GM12875 (cell line): ENCODE data around the gene GJB1.

ENCODE experiments used
- H3K4me3 ChIP-seq: one replicate; pipeline ENCODE4 v1.5.1; 2011; ENCODE audit warnings: low read depth, low read length, control low read depth
- TF ChIP-seq, protein P1 (sequence below): IDR thresholded peaks from 2 replicates; pipeline ENCODE4 v1.5.1; 2011; ENCODE audit warnings: low read depth, mild to moderate bottlenecking, control low read depth, inconsistent platforms, low read length, moderate library complexity, borderline replicate concordance; ENCODE audit not compliant: insufficient read depth

GJB1 gene

DNA sequence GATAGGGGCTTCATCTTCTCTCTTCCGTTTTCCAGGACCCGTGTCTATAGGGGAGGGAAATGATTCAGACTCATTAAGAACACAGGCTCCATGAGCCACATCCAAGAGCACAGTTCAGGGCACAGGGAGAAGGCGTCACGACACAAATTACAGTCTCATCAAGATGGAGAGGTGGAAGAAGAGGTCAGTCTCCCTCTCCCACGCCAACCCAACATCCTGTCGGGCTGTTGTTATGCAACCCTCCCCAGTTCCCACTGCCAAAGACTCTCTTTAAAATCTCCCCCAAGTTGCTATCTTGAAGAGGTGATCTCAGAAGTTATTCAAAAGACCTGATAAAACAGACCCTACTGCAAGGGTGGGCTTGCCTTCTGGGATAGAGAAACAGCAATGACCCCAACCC lies 18.3 kb downstream of the GJB1 start:
- TF ChIP-seq, protein P1, sequence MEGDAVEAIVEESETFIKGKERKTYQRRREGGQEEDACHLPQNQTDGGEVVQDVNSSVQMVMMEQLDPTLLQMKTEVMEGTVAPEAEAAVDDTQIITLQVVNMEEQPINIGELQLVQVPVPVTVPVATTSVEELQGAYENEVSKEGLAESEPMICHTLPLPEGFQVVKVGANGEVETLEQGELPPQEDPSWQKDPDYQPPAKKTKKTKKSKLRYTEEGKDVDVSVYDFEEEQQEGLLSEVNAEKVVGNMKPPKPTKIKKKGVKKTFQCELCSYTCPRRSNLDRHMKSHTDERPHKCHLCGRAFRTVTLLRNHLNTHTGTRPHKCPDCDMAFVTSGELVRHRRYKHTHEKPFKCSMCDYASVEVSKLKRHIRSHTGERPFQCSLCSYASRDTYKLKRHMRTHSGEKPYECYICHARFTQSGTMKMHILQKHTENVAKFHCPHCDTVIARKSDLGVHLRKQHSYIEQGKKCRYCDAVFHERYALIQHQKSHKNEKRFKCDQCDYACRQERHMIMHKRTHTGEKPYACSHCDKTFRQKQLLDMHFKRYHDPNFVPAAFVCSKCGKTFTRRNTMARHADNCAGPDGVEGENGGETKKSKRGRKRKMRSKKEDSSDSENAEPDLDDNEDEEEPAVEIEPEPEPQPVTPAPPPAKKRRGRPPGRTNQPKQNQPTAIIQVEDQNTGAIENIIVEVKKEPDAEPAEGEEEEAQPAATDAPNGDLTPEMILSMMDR: no peak
- no peak overlapping the region for H3K4me3 ChIP-seq

DNA sequence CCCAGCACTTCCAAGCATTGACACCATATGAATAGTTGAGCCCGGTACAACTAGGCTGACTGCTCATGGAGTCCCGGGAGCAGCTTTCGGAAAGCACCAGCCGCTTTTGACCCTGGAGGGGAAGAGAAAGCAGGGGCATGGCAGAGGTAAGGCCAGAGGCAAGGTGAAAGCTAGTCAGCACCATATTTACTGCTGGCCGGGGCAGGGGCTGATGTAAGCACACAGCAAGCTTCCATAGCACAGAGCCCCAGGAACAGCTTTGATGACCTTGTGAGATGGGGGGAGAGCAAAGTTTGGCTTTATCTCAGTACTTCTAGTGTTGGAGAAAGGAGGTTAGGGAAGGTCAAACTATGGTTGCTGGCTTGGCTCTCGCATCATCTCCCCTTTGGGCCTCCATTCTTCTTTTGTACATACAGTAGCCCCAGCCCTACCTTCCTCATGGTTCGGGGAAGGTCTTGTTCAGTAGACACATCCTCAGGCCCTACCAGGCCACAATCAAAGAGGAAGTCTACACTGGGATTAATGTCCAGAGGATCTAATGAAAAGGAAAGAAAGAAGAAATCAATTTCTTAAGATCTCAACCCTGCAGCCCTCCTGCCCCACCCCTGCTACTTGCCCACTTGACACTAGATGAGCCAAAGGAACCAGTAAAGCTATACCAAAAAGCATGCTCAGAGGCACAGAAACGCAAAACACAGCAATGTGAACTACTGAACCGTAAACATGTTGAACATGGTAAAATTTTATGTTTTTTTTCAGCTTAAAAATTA lies 21.5 kb downstream of the GJB1 start:
- TF ChIP-seq, protein P1: no peak
- H3K4me3 ChIP-seq: no peak overlapping the region

DNA sequence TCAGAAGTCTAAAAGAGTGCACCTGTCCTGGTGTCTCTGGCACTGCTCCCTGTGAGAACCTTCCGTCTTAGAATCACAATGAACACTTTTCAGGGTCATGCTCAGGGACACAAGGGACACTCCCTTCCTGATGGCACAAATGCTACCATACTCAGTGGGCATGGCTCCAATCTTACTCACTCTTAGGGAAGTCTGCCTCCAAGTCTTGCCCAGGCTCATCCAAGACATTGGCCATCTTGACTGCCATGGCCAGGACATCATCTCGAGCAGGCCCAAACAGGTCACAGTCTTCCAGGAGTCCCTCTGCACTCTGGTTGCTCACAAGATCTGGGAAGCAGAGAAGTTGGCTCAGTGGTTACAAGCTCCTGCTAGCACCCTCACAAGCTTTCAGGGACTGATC lies 22.1 kb downstream of the GJB1 start:
- TF ChIP-seq, protein P1: no peak
- H3K4me3 ChIP-seq: no peak overlapping the region

DNA sequence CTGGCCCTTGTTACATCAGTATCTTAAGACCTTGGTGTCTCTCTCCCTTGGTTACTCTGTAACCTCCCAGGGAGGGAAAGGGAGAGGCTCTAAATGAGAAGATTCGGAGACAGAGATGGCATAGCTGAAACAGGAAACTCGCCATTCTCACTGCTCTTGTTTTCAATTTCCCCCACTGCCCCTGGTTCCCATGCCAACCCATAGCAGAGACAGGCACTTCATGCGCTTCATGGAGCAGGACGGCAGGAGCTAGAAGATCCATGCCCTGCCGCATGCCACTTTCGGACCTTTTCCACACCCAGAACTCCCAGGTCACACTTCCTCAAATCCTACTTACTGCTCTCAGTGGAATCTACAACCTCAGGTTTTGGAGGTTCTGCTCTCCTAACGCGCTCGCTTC lies 27.8 kb downstream of the GJB1 start:
- H3K4me3 ChIP-seq: no peak overlapping the region
- TF ChIP-seq, protein P1: no peak

DNA sequence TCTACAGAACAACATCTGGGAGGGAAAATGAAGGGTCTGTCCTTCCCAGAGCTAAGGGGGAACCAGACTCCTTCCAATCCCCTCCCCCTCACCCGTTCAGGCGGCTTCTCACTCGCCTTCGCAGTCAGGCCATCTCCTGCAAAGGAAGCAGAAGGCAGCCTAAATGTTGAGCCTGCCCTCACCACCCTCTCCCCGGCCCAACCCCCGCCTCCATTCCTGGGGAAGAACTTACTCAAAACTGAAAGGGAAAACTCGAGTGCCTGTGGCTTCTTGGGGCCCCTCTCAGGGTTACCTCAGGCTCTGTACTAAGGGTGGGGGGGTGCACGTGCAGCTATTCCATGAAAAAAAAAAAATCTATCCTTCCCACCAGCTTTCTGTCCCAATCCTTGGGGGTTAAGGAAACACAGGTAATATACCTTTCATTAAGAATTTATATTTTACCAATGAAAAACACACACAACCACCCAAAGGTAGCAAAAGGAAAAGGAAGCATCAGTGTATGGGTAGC lies 28.5 kb downstream of the GJB1 start:
- TF ChIP-seq, protein P1: no peak
- peak overlapping the region; percentile 10 for H3K4me3 ChIP-seq

DNA sequence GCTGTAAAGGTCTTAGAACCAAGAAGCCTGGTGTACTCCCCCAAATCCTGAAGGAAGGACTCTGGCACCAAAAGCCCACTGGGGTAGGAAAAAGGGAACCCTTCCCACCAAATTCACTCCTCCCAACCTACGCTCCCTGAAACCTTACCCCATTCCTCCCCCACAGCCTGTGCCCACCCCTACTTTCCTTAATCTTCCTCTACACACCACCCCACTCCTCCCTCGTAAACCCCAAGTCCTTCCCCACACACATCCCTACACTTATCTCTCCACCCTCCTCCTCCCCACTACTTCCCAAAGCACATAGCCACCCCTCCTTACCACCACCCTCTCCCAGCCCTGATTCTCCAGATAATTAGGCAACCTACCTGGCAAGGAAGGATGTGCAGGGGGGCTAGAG lies 29.2 kb downstream of the GJB1 start:
- peak overlapping the region; percentile 75 for H3K4me3 ChIP-seq

More for the DNA sequence above, 29.2 kb downstream of the GJB1 start:
- TF ChIP-seq, protein P1: no peak
